AML-193 (cell line): ENCODE results near the gene PIGW.

ENCODE experiments used
- DNase-seq, 2 experiments: peaks; one replicate each; lab custom pipeline; 2025; lab: John Stamatoyannopoulos, UW

Gene PIGW

DNA sequence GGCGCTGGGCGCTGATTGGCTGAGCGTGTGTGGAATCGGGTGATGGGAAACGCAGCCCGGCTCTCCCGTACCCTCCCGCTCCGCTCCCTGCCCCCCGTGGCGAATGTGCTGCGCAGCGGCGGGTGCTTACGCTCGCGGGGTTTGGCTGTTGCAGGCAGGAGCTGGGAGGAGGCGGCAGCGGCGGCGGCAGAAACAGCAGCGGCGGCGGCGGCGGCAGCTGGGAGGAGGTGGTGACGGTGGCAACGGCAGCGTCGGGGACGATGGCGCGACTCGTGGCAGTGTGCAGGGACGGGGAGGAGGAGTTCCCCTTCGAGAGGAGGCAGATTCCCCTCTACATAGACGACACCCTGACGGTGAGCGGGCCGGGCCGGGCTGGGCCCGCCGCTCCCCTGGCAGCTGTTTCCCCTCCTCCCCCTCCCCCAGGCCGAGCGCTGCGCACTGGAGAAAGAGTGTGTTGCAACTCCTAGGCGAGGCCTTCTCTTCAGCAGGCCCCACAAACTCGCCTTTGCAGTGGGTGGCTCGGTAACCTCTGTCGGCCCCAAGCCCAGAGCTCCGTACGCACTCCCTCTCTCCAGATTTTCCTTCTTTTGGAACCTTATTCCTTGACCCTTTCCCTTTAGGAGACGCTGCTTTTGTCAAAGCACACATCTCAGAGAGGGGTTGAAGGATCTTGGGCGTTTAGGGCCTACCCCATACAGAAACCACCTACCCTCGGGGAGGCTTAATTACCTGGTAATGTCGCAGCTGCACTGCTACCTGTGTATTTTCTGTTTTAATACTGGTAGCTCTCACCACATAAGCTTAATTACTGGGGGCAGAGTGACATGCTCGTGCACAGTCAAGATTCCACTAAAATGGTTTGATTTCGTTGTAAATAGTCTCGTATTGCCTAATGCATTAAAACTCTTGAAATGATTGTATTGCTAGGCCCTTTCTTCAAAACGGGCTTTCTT, 11.0 kb downstream of the PIGW start:
- peak; percentile 94 to 96 for DNase-seq

DNA sequence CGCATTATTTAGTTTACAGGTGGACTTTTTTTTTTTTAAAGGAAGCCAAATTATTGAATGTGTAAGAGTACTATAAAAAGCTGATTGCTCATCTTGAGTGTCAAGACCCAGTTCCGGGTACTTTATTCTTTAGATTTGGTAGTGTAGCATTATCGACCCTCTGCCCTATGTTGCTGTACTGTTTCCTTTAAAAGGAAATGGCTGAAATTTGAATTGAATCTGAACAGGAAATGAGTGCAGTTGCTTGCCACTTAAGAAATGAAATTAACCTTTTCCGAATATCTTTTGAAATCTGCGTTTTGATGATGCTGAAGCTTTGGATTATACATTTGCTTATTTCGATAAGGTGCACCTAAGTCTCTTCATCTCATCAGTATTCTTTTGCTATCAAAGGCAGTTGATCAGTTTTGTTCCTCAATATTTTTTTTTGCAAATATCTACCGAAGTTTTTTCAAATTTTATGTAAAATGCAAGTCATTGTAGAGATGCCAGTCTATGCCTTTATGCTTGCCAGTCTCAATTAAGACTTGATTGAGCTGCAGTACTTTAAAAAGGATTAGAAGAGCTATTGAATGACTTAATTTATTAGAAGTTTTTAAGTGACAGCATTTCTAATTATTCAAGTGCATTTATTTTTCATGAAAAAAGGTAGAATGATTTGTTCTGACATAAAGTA, 11.8 kb downstream of the PIGW start:
- DNase-seq, result peak; percentile 18 to 33

DNA sequence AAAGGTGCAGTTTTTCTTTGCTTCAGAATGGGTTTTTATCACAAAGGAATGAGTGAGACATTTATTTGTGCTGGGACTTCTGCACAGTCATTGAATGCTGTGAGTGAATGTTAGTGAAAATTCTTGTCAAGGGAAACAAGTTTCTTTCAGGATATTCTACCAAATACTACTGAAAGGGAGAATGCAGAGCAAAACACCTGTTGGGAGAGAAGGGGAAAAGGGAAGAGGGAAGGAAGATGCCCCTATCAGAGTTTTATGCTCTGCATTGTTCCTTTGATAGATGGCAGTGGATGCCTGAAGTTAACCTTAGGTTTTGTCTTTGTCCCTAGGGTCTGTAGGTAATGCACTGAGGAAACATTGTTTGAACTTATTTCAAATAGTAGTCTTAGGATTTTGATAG, 13.0 kb downstream of the PIGW start:
- no peak for DNase-seq

DNA sequence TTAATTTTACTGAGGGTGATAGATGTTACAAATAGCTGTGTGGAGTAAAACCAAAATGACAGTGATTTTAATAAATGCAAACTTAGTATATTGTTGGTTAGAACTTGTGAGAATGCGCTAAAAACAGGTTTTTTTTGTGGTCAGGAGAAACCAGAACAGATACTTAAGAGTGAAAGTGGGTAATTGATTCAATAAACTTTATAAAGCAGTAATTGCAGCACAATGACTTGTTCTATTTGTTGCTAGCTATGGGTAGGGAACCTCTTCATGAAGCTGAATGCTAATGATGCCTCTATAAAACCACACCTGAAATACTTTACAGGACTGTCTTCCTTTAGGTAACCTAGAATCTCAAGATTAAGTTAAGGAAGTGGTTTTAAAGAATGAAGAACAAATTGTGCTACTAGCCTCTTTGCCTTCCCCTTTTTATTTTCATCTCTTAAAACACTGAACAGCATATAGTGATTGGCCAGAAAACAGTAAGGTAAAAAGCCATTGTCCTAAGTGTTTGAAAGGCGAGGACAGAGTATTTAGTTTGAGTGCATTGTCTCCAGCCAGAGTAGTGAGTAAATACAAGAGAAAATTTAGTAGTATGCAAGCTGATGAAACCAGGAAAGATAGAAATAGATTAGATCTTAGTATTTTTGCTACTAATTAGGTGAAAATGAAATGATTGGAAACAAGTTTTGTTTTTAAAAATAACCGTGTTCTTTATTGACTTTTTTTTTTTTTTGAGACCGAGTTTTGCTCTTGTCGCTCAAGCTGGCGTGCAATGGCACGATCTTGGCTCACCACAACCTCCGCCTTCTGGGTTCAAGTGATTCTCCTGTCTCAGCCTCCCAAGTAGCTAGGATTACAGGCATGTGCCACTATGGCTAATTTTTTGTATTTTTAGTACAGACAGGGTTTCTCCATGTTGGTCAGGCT, 16.0 kb downstream of the PIGW start:
- DNase-seq, result peak; percentile 60 to 64

DNA sequence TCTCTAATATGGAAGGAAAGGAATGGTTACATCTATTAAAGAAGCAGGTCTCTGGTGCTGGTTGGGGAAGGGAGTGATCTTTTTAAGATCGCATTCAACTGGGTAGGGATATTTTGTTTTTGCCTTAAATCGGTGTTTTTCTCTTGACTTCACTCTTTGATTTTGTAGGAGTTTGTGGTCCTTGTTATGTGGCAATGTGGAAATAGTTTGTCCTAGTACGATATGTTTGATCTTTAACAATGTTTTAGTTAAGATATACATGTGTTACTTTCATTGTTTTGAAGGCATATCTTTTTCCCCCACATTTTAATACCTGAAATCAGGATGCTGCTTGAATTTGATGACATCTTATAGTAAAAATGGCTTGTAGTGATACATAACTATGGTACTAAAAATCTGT, 18.7 kb downstream of the PIGW start:
- DNase-seq, result no peak

DNA sequence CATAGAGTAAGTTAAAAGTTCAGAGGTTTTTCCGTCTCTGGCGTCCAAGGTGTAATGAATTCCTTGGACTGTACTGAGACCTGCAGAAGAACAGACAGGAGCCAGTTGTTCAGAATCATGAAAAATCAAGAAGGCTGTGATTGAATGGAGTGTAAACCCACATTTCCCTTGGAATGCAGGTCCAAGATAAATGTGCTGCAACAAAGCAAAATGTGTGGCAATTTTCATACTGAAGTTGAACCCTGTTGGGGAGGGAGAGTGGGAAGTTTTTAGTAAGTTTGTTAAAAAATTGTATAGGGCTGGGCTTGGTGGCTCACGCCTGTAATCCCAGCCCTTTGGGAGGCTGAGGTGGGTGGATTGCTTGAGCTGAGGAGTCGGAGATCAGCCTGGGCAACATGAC, 31.3 kb downstream of the PIGW start:
- no peak for DNase-seq

DNA sequence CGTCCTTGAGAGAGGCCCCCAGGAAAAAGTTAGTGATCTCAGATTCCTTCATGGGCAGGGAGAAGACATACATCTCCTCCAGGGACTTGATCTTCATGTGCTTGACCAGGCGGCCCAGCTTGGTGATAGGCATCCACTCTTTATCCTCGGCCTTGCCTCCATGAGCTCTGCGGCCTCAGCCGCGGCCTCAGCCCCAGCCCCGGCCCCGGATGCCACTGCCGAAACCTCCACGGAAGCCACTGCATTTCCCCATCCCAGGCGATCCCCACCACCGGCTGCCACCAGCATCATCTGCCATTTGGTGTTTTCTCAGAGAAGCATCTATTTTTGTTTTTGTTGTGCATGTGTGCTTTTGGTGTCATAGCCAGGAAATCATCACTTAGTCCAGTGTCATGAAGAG, 40.2 kb downstream of the PIGW start:
- DNase-seq, result no peak

DNA sequence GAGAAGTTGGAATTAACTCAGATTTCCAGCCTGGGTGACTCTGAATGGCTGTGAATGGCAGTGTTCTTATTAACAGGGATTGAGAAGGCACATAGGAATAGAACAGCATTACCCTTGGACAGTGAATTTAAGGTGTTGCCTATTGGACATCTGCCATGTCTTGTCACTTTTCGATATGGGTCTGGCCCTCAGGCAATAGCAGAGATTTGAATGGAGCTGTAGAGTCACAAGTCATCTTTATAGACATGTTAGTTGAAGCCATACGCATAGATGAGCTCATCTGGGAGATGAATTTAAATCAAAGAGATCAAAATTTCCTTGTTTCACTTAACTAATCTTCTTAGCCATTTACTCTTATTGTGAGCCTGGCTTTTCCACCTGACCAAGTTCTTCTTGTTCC, 42.0 kb downstream of the PIGW start:
- no peak for DNase-seq

DNA sequence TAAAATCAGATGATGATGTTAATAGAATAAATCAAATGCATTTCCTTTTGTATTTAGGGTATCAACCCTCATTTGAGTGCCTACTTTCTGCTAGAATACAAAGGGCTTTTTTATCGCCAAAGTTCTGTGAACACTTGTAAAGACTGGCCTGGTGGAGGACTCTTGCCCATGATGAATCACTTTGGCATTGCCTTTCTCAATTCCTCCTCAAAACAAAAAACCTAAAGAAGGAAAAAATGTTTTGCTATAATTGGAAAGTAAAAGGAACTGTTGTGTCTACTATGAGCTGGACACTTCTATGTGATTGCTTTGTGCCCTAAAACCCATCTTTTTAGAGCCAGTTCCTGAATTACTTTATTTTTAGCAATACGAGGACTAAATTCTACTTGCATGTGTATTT, 43.9 kb downstream of the PIGW start:
- DNase-seq, result no peak

DNA sequence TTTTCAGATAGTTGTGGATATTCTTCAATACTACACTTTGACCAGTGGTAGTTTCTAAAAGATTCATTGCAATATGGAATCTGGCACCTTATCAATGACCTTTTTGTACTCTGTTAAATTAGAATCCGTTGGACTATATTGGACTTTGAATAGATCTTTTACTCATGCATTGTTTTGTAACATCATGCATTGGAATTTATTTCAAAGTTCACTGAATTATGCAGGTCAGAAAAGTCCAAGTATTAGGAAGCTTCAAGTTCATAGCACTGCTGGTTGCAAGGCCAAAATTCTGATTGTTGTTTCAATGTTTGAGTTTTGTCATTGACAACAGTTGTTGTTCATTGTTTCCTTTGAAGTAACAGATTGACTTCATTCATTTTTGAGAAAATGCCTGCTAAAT, 49.0 kb downstream of the PIGW start:
- no peak for DNase-seq

DNA sequence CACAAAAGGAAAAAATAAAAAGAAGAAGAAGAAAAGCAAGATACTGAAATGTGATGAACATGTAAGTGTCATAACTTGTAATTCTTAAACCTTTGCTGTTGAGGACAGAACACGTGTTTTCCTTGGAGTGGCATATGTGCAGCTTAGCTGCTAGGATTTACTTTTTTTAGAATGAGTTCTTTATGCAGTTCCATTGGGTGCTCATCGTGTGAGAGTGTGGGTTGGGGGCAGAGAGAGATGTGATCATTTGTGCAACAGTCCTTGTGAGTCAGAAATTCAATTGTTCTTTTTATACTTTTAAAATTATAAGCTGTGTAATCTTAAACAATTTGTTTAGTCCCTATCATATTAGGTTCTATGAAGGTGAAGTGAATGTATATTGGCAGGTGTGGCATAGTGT, 51.4 kb downstream of the PIGW start:
- no peak for DNase-seq
